Neural progenitor cell (in vitro differentiated cells): ENCODE results near the gene FALEC.

ENCODE experiments used
- EZH2 ChIP-seq: fragments of 200-600 bp; sonication (generic); IDR thresholded peaks from 2 replicates; pipeline ENCODE4 v1.6.1; 2017; ENCODE audit warnings: antibody characterized with exemption, mild to moderate bottlenecking, moderate library complexity
- EZH2phosphoT487 ChIP-seq: fragments of 200-600 bp; sonication (generic); IDR thresholded peaks from 2 replicates; pipeline ENCODE4 v1.6.1; 2017; ENCODE audit warnings: antibody characterized with exemption
- TF ChIP-seq, protein P1 (sequence below): fragments of 200-600 bp; sonication (generic); IDR thresholded peaks from 2 replicates; pipeline ENCODE4 v1.5.1; 2017; ENCODE audit warnings: antibody characterized with exemption, mild to moderate bottlenecking

DNA sequence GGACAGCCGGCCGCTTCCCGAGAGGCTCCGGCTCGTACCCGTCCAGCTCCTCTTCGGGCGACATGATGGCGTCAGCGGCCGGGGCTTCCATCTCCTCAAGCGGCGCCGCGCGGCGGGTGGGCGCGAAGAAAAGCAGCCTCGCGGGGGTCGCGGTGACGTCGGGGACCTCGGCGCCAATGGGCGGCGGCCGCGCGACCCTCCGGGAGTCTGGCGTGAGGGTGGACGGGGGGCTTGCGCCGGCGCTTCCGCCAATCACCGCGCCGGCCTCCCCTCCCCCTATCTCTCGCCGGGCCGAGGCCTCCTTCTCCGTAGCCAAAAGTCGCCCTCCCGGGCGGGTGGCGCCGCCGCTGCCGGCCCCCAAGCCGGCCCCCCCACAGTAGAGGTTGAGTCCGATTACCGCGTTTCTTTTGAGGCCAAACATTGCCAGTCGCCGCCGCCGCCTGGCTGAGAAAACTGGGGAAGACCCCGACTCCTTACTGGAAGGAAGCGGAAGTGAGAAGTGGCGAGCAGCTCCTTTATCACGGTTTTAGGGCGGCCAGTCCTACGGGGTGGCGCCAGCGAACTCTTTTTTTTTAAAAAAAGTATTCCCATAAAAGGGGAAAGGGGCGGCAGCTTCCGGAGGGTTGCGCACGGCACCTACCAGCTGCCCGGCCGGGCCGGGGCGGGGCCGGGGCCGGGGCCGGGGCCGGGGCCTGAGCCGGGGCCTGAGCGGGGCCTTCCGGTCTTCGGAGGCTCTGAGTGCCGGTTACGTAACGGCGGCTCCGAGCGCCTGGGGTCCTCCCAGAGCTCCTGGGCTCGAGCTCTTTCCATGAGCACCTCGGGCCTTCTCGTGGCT lies 63.8 kb downstream of the FALEC start, which contains the start of gene MCL1:
- TF ChIP-seq, protein P1, sequence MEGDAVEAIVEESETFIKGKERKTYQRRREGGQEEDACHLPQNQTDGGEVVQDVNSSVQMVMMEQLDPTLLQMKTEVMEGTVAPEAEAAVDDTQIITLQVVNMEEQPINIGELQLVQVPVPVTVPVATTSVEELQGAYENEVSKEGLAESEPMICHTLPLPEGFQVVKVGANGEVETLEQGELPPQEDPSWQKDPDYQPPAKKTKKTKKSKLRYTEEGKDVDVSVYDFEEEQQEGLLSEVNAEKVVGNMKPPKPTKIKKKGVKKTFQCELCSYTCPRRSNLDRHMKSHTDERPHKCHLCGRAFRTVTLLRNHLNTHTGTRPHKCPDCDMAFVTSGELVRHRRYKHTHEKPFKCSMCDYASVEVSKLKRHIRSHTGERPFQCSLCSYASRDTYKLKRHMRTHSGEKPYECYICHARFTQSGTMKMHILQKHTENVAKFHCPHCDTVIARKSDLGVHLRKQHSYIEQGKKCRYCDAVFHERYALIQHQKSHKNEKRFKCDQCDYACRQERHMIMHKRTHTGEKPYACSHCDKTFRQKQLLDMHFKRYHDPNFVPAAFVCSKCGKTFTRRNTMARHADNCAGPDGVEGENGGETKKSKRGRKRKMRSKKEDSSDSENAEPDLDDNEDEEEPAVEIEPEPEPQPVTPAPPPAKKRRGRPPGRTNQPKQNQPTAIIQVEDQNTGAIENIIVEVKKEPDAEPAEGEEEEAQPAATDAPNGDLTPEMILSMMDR: no peak
- TF ChIP-seq EZH2: no peak
- TF ChIP-seq EZH2phosphoT487: no peak
